Measurements from ENCODE around the gene SCRN1. TPM values are rescaled to one million over a fixed set of nuclear protein-coding genes. Genes with fewer than 3 reads are reported as not detected.

SCRN1 gene, protein sequence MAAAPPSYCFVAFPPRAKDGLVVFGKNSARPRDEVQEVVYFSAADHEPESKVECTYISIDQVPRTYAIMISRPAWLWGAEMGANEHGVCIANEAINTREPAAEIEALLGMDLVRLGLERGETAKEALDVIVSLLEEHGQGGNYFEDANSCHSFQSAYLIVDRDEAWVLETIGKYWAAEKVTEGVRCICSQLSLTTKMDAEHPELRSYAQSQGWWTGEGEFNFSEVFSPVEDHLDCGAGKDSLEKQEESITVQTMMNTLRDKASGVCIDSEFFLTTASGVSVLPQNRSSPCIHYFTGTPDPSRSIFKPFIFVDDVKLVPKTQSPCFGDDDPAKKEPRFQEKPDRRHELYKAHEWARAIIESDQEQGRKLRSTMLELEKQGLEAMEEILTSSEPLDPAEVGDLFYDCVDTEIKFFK
- total RNA-seq, result 39.9 TPM

DNA sequence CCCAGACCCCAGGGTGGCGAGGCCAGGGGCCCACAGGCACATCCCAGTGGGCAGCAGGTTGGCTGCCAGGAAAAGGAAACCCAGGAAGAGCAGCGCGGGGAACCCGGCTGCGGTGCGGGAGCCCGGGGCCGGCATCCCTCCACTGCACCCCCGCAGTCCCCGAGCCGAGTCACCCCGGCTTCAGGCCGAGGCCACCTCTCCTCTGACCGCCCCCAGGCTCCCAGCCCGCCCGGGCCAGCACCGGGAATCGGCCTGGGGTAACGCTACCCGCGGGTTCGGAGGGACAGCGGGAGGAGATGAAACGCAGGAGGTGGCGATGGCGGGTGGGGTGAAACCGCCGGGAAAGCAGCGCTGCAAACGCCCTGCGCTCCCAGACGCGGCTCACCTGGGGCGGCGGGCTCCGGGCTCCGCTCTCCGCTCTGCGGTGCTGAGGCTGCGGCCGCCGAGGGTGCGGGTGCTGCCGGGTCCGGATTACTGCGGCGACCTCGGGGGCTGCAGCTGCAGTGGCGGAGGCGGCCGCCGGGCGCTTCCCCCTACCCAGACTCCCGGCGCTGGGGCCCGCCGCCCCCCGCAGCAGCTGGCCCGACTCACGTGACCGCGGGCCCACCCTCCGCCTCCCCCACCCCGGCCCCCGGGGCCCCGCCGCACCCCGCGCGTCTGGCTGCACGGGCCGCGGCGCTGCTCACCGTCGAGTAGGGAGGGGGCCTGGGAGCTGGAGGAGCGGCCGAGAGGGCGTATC lies at the start of gene SCRN1:
Gene SCRN1, minus strand, starts transcription at position 545 of the 739 bp plus-strand sequence. CDS start 20,734 bp downstream, outside the sequence.

DNA sequence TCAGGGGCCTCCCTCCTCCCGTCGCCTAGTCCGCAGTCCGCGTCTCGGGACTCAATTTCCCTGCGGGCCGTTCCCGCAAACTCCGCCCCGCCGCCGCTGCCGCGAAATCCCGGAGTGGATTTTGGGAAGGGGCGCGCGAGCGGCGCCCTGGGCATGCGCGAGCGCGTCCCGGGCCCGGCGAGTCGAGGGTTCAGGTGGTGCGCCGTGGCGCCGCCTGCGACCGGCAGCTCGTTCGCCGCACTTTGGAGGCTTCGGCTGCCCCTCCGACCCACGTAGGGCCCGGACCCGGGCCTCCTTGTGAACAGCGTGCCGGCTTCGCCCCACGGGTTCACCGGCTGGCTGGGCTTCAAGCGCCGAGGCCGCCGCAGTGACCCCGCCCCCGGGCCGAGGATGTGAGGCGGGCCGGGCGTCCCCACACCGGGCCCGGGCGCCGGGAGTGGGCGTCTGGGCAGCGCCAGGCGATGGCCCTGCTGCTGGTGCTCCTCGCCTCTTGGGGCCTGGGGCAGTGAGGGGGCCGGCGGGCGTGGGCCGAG lies 38.7 kb upstream of the SCRN1 start, which contains the start of gene PLEKHA8:
Gene PLEKHA8, plus strand, starts transcription at position 197 of the 533 bp plus-strand sequence. CDS start 351 bp downstream, outside the sequence.

DNA sequence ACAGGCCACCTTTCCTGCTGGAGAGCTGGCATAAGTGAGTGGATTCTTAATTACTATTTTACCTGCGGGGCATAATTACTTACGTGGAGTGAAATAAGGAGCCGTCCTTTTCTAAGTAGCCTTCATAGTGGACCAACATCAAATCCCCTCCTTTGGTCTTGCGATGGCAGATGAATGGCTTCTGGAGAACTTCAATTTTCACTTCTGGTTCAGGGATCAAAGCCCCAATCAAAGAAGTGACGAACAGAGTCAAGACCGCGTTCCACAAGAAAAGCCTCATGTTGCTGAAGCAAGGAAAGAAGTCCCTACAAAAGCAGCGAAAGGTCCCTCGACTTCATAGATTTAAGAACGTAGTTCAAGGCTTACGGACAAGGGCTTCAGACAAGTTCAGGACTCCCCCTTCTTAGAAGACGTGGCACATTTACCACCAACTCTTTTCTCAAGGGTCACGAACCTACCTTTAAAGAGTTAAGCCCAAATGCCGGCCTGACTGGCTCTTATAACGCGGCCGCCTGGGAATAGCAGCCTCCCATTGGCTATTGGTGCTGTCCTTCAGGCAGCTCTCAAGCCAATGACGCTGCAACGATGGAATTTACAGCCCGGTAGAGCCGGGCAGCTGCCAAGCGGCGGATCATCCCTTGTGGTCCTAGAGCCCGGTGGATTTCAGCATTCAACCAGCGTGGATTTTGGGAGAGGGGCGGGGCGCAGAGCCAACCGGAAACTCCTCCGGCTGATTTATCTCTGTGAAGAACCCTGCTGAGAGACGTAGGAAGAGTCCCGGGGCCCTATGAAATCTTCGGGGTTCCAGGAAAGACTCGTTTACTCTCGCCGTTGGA lies 36.8 kb upstream of the SCRN1 start, which contains the start of gene FKBP14:
Gene FKBP14, minus strand, starts transcription at position 474 of the 836 bp plus-strand sequence. Its CDS starts 194 bp downstream, at position 280.

Small RNAs within 50 kb of the gene (small RNA-seq; reads per million reads assigned to genes)
- gene RF01210 (ENCODE audit: low replicate concordance), result not detected

Other genes starting within 250 kb of the SCRN1 start
- 1.5 TPM for gene WIPF3, start 183.3 kb downstream of the SCRN1 start, total RNA-seq
- gene FKBP14, start 36.9 kb upstream of the SCRN1 start, total RNA-seq, result 12.8 TPM
- 15.7 TPM for gene PLEKHA8, start 38.6 kb upstream of the SCRN1 start, total RNA-seq
- 78.1 TPM for gene MTURN, start 145.2 kb upstream of the SCRN1 start, total RNA-seq